ENCODE results near the gene OAS1.

OAS1 gene

DNA sequence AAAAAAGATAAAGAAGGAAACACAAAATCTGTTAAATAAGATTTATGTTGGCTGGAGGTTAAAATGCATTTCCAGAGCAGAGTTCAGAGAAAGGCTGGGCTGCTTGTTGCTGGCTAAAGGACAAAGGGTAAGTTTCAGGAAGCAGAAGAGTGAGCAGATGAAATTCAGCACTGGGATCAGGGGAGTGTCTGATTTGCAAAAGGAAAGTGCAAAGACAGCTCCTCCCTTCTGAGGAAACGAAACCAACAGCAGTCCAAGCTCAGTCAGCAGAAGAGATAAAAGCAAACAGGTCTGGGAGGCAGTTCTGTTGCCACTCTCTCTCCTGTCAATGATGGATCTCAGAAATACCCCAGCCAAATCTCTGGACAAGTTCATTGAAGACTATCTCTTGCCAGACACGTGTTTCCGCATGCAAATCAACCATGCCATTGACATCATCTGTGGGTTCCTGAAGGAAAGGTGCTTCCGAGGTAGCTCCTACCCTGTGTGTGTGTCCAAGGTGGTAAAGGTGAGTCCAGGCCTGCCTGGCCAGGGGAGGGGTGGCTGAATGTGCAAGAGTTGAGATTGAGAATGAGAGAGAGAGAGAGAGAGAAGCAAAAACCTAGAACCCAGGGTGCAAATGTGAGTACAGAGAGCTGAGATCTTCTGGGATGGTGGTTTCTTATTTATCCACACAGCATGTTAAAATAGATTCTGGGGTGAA lies at the start of gene OAS1:
TSS of gene OAS1 (plus strand) at position 251 of the 703 bp plus-strand sequence. CDS start at position 329, 78 bp downstream.
- Histone ChIP-seq H3K4me2 (ENCODE audit: low read length) (peak within 1 kb of the TSS; percentile 99), H3K4me3 (ENCODE audit: low read length) (peak within 1 kb of the TSS; percentile 90), H2AFZ (ENCODE audit: low read depth, low read length) (no peak within 1 kb of the TSS)

DNA sequence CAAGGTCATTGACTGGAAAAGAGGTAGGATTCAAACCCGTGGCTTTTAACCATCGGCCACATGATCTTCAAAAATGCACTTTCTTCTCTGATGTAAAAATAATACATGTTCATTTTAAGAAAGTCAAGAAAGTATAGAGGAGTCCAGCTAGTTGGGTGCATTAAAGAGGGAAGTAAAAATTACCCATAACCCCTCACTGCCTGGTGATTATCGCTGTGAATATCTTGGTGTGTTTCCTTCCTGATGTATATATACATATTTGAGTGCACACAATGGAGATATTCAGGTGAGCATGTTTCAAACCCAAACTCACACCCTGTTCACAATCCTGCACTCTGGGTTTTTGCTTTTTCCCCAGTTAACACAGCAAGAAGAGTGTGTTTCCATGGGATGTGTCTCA lies 47.5 kb upstream of the OAS1 start:
- H2AFZ ChIP-seq (ENCODE audit: low read depth, low read length), result no peak overlapping the region
- TF ChIP-seq, protein P1, sequence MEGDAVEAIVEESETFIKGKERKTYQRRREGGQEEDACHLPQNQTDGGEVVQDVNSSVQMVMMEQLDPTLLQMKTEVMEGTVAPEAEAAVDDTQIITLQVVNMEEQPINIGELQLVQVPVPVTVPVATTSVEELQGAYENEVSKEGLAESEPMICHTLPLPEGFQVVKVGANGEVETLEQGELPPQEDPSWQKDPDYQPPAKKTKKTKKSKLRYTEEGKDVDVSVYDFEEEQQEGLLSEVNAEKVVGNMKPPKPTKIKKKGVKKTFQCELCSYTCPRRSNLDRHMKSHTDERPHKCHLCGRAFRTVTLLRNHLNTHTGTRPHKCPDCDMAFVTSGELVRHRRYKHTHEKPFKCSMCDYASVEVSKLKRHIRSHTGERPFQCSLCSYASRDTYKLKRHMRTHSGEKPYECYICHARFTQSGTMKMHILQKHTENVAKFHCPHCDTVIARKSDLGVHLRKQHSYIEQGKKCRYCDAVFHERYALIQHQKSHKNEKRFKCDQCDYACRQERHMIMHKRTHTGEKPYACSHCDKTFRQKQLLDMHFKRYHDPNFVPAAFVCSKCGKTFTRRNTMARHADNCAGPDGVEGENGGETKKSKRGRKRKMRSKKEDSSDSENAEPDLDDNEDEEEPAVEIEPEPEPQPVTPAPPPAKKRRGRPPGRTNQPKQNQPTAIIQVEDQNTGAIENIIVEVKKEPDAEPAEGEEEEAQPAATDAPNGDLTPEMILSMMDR (IDR thresholded peaks at IDR 0.05; ENCODE audit: low read depth, low read length), result no peak
- TF ChIP-seq EZH2phosphoT487 (IDR thresholded peaks at IDR 0.05; ENCODE audit: low read depth), result no peak
- no peaks in the 10 kb centered on the region for H3K9me3 ChIP-seq (ENCODE audit: insufficient read depth, low read length)
- H3K27me3 ChIP-seq (ENCODE audit: low read depth, low read length), result peaks cover 43% of the 10 kb centered on the region
- 0 out of 2 replicates have a peak, but pooled peaks cover under 1% of the 10 kb centered on the region for H3K4me1 ChIP-seq (ENCODE audit: low read length)
- H3K9ac ChIP-seq (ENCODE audit: low read length), result no peak overlapping the region
- no peaks in the 10 kb centered on the region for H4K20me1 ChIP-seq (ENCODE audit: insufficient read depth, low read length)
- H3K4me2 ChIP-seq (ENCODE audit: low read length), result no peak overlapping the region
- H3K4me3 ChIP-seq (ENCODE audit: low read length), result no peak overlapping the region
- H3K79me2 ChIP-seq (ENCODE audit: low read length), result no peaks in the 10 kb centered on the region
- no peaks in the 10 kb centered on the region for H3K36me3 ChIP-seq (replicated peaks; ENCODE audit: low read depth, low read length)
- no peak overlapping the region for H3K27ac ChIP-seq (ENCODE audit: low read length)

More for the DNA sequence above, at the start of gene OAS1:
- no peaks in the 10 kb centered on the region for H3K9me3 ChIP-seq (ENCODE audit: insufficient read depth, low read length)
- peaks cover 10% of the 10 kb centered on the region; the same call in 1 of the 2 replicates for H3K79me2 ChIP-seq (ENCODE audit: low read length)
- no peaks in the 10 kb centered on the region for H4K20me1 ChIP-seq (ENCODE audit: insufficient read depth, low read length)
- peaks cover 77% of the 10 kb centered on the region for H3K4me1 ChIP-seq (ENCODE audit: low read length)
- TF ChIP-seq, protein P1 (IDR thresholded peaks at IDR 0.05; ENCODE audit: low read depth, low read length), result no peak
- no peak for TF ChIP-seq EZH2phosphoT487 (IDR thresholded peaks at IDR 0.05; ENCODE audit: low read depth)
- H3K9ac ChIP-seq (ENCODE audit: low read length), result peak within 1 kb of the TSS; percentile 97
- peak within 1 kb of the TSS; percentile 100 for H3K27ac ChIP-seq (ENCODE audit: low read length)
- H3K27me3 ChIP-seq (ENCODE audit: low read depth, low read length), result no peaks in the 10 kb centered on the region
- H3K36me3 ChIP-seq (replicated peaks; ENCODE audit: low read depth, low read length), result peaks cover 29% of the 10 kb centered on the region

DNA sequence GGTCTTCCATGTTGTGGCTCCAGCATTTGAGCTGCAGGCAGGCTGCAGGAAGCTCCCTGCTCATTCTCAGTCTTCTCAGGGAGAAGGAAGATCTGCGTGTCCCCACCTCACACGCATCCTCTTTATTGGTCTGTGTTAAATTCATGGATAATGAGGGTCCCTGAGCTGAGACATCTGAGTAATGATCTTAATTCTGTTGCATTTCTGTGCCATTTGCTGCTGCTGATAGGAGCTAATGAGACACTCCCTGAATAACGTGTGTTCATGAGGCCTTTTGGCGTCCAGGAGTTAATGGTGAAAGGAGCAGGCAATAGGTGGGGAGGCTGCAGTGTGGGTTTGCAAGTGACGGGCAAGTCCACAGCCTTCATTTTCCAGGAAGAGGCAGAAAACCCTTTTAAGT lies 46.6 kb upstream of the OAS1 start:
- Histone ChIP-seq H2AFZ (ENCODE audit: low read depth, low read length) (no peak overlapping the region), H3K9me3 (ENCODE audit: insufficient read depth, low read length) (no peaks in the 10 kb centered on the region), H3K27ac (ENCODE audit: low read length) (no peak overlapping the region), H3K4me2 (ENCODE audit: low read length) (no peak overlapping the region), H3K4me1 (ENCODE audit: low read length) (peaks cover 6% of the 10 kb centered on the region), H3K9ac (ENCODE audit: low read length) (no peak overlapping the region), H3K79me2 (ENCODE audit: low read length) (no peaks in the 10 kb centered on the region), H3K4me3 (ENCODE audit: low read length) (no peak overlapping the region), H4K20me1 (ENCODE audit: insufficient read depth, low read length) (no peaks in the 10 kb centered on the region), H3K27me3 (ENCODE audit: low read depth, low read length) (peaks cover 36% of the 10 kb centered on the region), H3K36me3 (replicated peaks; ENCODE audit: low read depth, low read length) (no peaks in the 10 kb centered on the region)
- TF ChIP-seq, protein P1 (IDR thresholded peaks at IDR 0.05; ENCODE audit: low read depth, low read length), result no peak
- TF ChIP-seq EZH2phosphoT487 (IDR thresholded peaks at IDR 0.05; ENCODE audit: low read depth), result no peak

DNA sequence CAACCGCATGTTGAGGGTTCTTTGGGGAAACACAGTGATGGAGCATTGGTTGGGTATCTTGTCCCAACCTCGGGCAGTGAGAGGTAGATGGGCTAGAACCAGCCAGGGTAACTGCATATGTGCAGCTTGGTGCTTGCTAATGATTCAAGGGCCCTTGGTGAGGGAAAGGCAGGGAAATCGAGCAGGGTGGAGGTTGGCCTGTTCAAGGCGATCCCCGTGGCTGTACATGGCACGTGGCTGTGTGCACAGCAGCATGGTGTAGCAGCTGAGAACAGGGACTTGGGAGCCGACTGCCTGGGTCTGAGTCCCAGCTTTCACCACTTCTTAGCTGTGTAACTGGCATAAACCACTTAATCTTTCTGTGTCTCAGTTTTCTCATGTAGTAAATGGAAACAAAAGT lies 45.5 kb upstream of the OAS1 start:
- H3K79me2 ChIP-seq (ENCODE audit: low read length), result no peaks in the 10 kb centered on the region
- no peak overlapping the region for H3K27ac ChIP-seq (ENCODE audit: low read length)
- no peak overlapping the region for H3K4me2 ChIP-seq (ENCODE audit: low read length)
- H3K27me3 ChIP-seq (ENCODE audit: low read depth, low read length), result peaks cover 31% of the 10 kb centered on the region
- no peaks in the 10 kb centered on the region for H3K36me3 ChIP-seq (replicated peaks; ENCODE audit: low read depth, low read length)
- peaks cover 6% of the 10 kb centered on the region for H3K4me1 ChIP-seq (ENCODE audit: low read length)
- no peak overlapping the region for H3K4me3 ChIP-seq (ENCODE audit: low read length)
- no peak overlapping the region for H3K9ac ChIP-seq (ENCODE audit: low read length)
- TF ChIP-seq, protein P1 (IDR thresholded peaks at IDR 0.05; ENCODE audit: low read depth, low read length), result no peak
- TF ChIP-seq EZH2phosphoT487 (IDR thresholded peaks at IDR 0.05; ENCODE audit: low read depth), result no peak
- no peaks in the 10 kb centered on the region for H3K9me3 ChIP-seq (ENCODE audit: insufficient read depth, low read length)
- H2AFZ ChIP-seq (ENCODE audit: low read depth, low read length), result no peak overlapping the region
- no peaks in the 10 kb centered on the region for H4K20me1 ChIP-seq (ENCODE audit: insufficient read depth, low read length)

Data from OCI-LY3 (cell line).